Neural progenitor cell (in vitro differentiated cells): ENCODE measurements around the gene PHACTR2. TPM values are rescaled to one million over a fixed set of nuclear protein-coding genes. Genes with fewer than 3 reads are reported as not detected.

ENCODE experiments used
- DNase-seq: peaks from one replicate; pipeline ENCODE4 v3.0.0-alpha.2; 2016; ENCODE audit warnings: low spot score
- H2AFZ ChIP-seq: fragments of 200-600 bp; sonication (generic); replicated peaks from 2 replicates; pipeline ENCODE4 v1.6.1; 2016; ENCODE audit warnings: antibody characterized with exemption
- H3F3A ChIP-seq: fragments of 200-600 bp; sonication (generic); 2 replicates; pipeline ENCODE4 v1.6.1; 2016; ENCODE audit warnings: antibody characterized with exemption, low read depth
- H3K27ac ChIP-seq: fragments of 200-600 bp; sonication (generic); 2 replicates; pipeline ENCODE4 v1.5.1; 2016; ENCODE audit warnings: mild to moderate bottlenecking
- H3K27me3 ChIP-seq: fragments of 200-600 bp; sonication (generic); 2 replicates; pipeline ENCODE4 v1.6.1; 2016; ENCODE audit warnings: mild to moderate bottlenecking, moderate library complexity
- H3K36me3 ChIP-seq: fragments of 200-600 bp; sonication (generic); 2 replicates; pipeline ENCODE4 v1.5.1; 2016
- H3K4me1 ChIP-seq: fragments of 200-600 bp; sonication (generic); 2 replicates; pipeline ENCODE4 v1.6.1; 2016; ENCODE audit warnings: mixed run types
- H3K4me2 ChIP-seq: fragments of 200-600 bp; sonication (generic); 2 replicates; pipeline ENCODE4 v1.6.1; 2016
- H3K4me3 ChIP-seq: fragments of 200-600 bp; sonication (generic); 2 replicates; pipeline ENCODE4 v1.5.1; 2016
- H3K79me2 ChIP-seq: fragments of 200-600 bp; sonication (generic); 2 replicates; pipeline ENCODE4 v1.6.1; 2016; ENCODE audit warnings: low read depth
- H3K9ac ChIP-seq: fragments of 200-600 bp; sonication (generic); 2 replicates; pipeline ENCODE4 v1.6.1; 2016
- H3K9me3 ChIP-seq: fragments of 200-600 bp; sonication (generic); 2 replicates; pipeline ENCODE4 v1.5.1; 2016; ENCODE audit warnings: low read depth
- H4K20me1 ChIP-seq: fragments of 200-600 bp; sonication (generic); 2 replicates; pipeline ENCODE4 v1.6.1; 2016; ENCODE audit warnings: low read depth
- H3K27ac Mint-ChIP-seq: 3 replicates; pipeline ENCODE4 v1.8.0; 2021; ENCODE audit warnings: mixed read lengths
- H3K27me3 Mint-ChIP-seq: 2 replicates; pipeline ENCODE4 v1.8.0; 2022; ENCODE audit warnings: low read depth, mild to moderate bottlenecking, inconsistent platforms, moderate library complexity, mixed read lengths; ENCODE audit not compliant: insufficient read depth
- H3K36me3 Mint-ChIP-seq: 3 replicates; pipeline ENCODE4 v1.8.0; 2021; ENCODE audit warnings: mixed read lengths
- H3K4me1 Mint-ChIP-seq: 3 replicates; pipeline ENCODE4 v1.8.0; 2021; ENCODE audit warnings: mixed read lengths
- H3K4me3 Mint-ChIP-seq: 3 replicates; pipeline ENCODE4 v1.8.0; 2021; ENCODE audit warnings: mild to moderate bottlenecking, moderate library complexity, mixed read lengths
- H3K9me3 Mint-ChIP-seq: 3 replicates; pipeline ENCODE4 v1.8.0; 2020; ENCODE audit warnings: mixed read lengths
- CTCF ChIP-seq: fragments of 200-600 bp; sonication (generic); IDR thresholded peaks from 2 replicates; pipeline ENCODE4 v1.5.1; 2017; ENCODE audit warnings: antibody characterized with exemption, mild to moderate bottlenecking
- EZH2 ChIP-seq: fragments of 200-600 bp; sonication (generic); IDR thresholded peaks from 2 replicates; pipeline ENCODE4 v1.6.1; 2017; ENCODE audit warnings: antibody characterized with exemption, mild to moderate bottlenecking, moderate library complexity
- EZH2phosphoT487 ChIP-seq: fragments of 200-600 bp; sonication (generic); IDR thresholded peaks from 2 replicates; pipeline ENCODE4 v1.6.1; 2017; ENCODE audit warnings: antibody characterized with exemption
- total RNA-seq: library from RNA; depleted of rRNA; stranded (reverse); fragments of >200 nt; gene quantifications from 2 replicates; pipeline ENCODE4 v1.2.3, GENCODE V29; 2015; ENCODE audit warnings: low replicate concordance

Gene PHACTR2
- total RNA-seq, 1 donor from 2014 or later, result 45.4 TPM

- no peaks in the 10 kb centered on the region for H4K20me1 ChIP-seq
- Mint-ChIP-seq H3K4me1 (peaks cover 32% of the 10 kb centered on the region), H3K27me3 (peaks cover 6% of the 10 kb centered on the region), H3K9me3 (peaks cover 2% of the 10 kb centered on the region), H3K27ac (no peak overlapping the region), H3K4me3 (no peak overlapping the region), H3K36me3 (peaks cover 5% of the 10 kb centered on the region)
- peaks cover 30% of the 10 kb centered on the region for H3F3A ChIP-seq
- no peak overlapping the region for H3K4me3 ChIP-seq
- TF ChIP-seq EZH2 (no peak), CTCF (no peak), EZH2phosphoT487 (no peak)
- no peaks in the 10 kb centered on the region for H3K36me3 ChIP-seq
- no peaks in the 10 kb centered on the region for H3K9me3 ChIP-seq
- H3K27me3 ChIP-seq, result no peaks in the 10 kb centered on the region
- H3K9ac ChIP-seq, result no peak overlapping the region
- H3K4me1 ChIP-seq, result peaks cover 25% of the 10 kb centered on the region
- no peak overlapping the region for H2AFZ ChIP-seq
- H3K27ac ChIP-seq, result no peak overlapping the region
- H3K4me2 ChIP-seq, result no peak overlapping the region
- H3K79me2 ChIP-seq, result peaks cover 11% of the 10 kb centered on the region
- DNase-seq, result no peak
Measured at GRCh38 chr6:143740213-143740612, 62.4 kb downstream of the PHACTR2 start.

- Histone ChIP-seq H3F3A (peaks cover 42% of the 10 kb centered on the region), H4K20me1 (no peaks in the 10 kb centered on the region), H3K27ac (no peak overlapping the region), H3K4me1 (peaks cover 35% of the 10 kb centered on the region), H3K36me3 (no peaks in the 10 kb centered on the region), H3K9ac (no peak overlapping the region), H3K9me3 (no peaks in the 10 kb centered on the region), H3K4me3 (no peak overlapping the region), H3K4me2 (no peak overlapping the region), H3K79me2 (peaks cover 7% of the 10 kb centered on the region), H3K27me3 (no peaks in the 10 kb centered on the region), H2AFZ (no peak overlapping the region)
- TF ChIP-seq EZH2phosphoT487, result no peak
- no peak for TF ChIP-seq EZH2
- TF ChIP-seq CTCF, result no peak
- Mint-ChIP-seq H3K9me3 (peaks cover 2% of the 10 kb centered on the region), H3K27ac (no peak overlapping the region), H3K4me1 (peaks cover 41% of the 10 kb centered on the region), H3K27me3 (peaks cover 6% of the 10 kb centered on the region), H3K36me3 (peaks cover 5% of the 10 kb centered on the region), H3K4me3 (no peak overlapping the region)
- DNase-seq, result no peak
Measured at GRCh38 chr6:143741480-143741879, 63.7 kb downstream of the PHACTR2 start.

- H3K4me3 ChIP-seq, result no peak overlapping the region
- H3K27ac ChIP-seq, result no peak overlapping the region
- peaks cover 43% of the 10 kb centered on the region for H3K4me1 ChIP-seq
- no peak overlapping the region for H3K9ac ChIP-seq
- H3K4me2 ChIP-seq, result no peak overlapping the region
- H4K20me1 ChIP-seq, result no peaks in the 10 kb centered on the region
- H3K27me3 Mint-ChIP-seq, result peaks cover 6% of the 10 kb centered on the region
- H3K4me1 Mint-ChIP-seq, result peaks cover 49% of the 10 kb centered on the region
- H3F3A ChIP-seq, result peaks cover 40% of the 10 kb centered on the region
- H3K27me3 ChIP-seq, result no peaks in the 10 kb centered on the region
- H3K36me3 Mint-ChIP-seq, result peaks cover 5% of the 10 kb centered on the region
- TF ChIP-seq EZH2 (no peak), EZH2phosphoT487 (no peak), CTCF (no peak)
- H3K36me3 ChIP-seq, result no peaks in the 10 kb centered on the region
- no peak overlapping the region for H2AFZ ChIP-seq
- no peak for DNase-seq
- H3K9me3 ChIP-seq, result no peaks in the 10 kb centered on the region
- no peak overlapping the region for H3K4me3 Mint-ChIP-seq
- H3K27ac Mint-ChIP-seq, result no peak overlapping the region
- H3K9me3 Mint-ChIP-seq, result peaks cover 2% of the 10 kb centered on the region
- no peaks in the 10 kb centered on the region for H3K79me2 ChIP-seq
Measured at GRCh38 chr6:143742070-143742954, 64.5 kb downstream of the PHACTR2 start.
